ENCODE data around the gene IFNA16. TPM values are rescaled to one million over a fixed set of nuclear protein-coding genes. Genes with fewer than 3 reads are reported as not detected.

The IFNA16 gene
- total RNA-seq, 1 experiment from 2014 or later = not detected

Other genes starting within 250 kb of the IFNA16 start
- gene HACD4, start 185.7 kb downstream of the IFNA16 start, total RNA-seq (2021) = 0.59 and 0.63 TPM in 2 replicates
- not detected in 2 replicates for gene IFNB1, start 139.4 kb downstream of the IFNA16 start, total RNA-seq (2021)
- gene IFNW1, start 75.5 kb downstream of the IFNA16 start, total RNA-seq (2021) = not detected in 2 replicates
- gene IFNA21, start 50.7 kb downstream of the IFNA16 start, total RNA-seq (2021) = not detected in 2 replicates
- not detected in 2 replicates for gene IFNA4, start 29.7 kb downstream of the IFNA16 start, total RNA-seq (2021)
- gene IFNA7, start 15.1 kb downstream of the IFNA16 start, total RNA-seq (2021) = not detected in 2 replicates
- not detected in 2 replicates for gene IFNA10, start 10.2 kb downstream of the IFNA16 start, total RNA-seq (2021)
- not detected in 2 replicates for gene IFNA17, start 10.9 kb upstream of the IFNA16 start, total RNA-seq (2021)
- gene IFNA14, start 22.7 kb upstream of the IFNA16 start, total RNA-seq (2021) = not detected in 2 replicates
- not detected in 2 replicates for gene IFNA5, start 88.0 kb upstream of the IFNA16 start, total RNA-seq (2021)
- gene KLHL9, start 118.1 kb upstream of the IFNA16 start, total RNA-seq (2021) = 17.4 and 18.2 TPM in 2 replicates
- not detected in 2 replicates for gene IFNA6, start 133.6 kb upstream of the IFNA16 start, total RNA-seq (2021)
- gene IFNA13, start 150.7 kb upstream of the IFNA16 start, total RNA-seq (2021) = not detected in 2 replicates
- gene IFNA2, start 168.1 kb upstream of the IFNA16 start, total RNA-seq (2021) = not detected in 2 replicates
- gene IFNA8, start 191.8 kb upstream of the IFNA16 start, total RNA-seq (2021) = not detected in 2 replicates
- gene IFNA1, start 223.1 kb upstream of the IFNA16 start, total RNA-seq (2021) = not detected in 2 replicates